GM18868 (cell line): ENCODE results near the gene SPECC1L.

ENCODE experiments used
- ATAC-seq: cut with Tn5 transposase; IDR thresholded peaks from one replicate; pipeline ENCODE4 v1.9.1; 2021; ENCODE audit warnings: mild to moderate bottlenecking, moderate library complexity; ENCODE audit not compliant: unreplicated experiment

The SPECC1L gene

GRCh38 chr22:24440270-24440717, 169.7 kb downstream of the SPECC1L start:
- ATAC-seq, result no peak

DNA sequence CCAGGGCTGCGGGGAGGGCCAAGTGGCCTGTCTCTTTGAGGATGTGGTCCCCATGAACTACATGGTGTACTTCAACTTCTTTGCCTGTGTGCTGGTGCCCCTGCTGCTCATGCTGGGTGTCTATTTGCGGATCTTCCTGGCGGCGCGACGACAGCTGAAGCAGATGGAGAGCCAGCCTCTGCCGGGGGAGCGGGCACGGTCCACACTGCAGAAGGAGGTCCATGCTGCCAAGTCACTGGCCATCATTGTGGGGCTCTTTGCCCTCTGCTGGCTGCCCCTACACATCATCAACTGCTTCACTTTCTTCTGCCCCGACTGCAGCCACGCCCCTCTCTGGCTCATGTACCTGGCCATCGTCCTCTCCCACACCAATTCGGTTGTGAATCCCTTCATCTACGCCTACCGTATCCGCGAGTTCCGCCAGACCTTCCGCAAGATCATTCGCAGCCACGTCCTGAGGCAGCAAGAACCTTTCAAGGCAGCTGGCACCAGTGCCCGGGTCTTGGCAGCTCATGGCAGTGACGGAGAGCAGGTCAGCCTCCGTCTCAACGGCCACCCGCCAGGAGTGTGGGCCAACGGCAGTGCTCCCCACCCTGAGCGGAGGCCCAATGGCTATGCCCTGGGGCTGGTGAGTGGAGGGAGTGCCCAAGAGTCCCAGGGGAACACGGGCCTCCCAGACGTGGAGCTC, 170.2 kb downstream of the SPECC1L start:
- no peak for ATAC-seq

DNA sequence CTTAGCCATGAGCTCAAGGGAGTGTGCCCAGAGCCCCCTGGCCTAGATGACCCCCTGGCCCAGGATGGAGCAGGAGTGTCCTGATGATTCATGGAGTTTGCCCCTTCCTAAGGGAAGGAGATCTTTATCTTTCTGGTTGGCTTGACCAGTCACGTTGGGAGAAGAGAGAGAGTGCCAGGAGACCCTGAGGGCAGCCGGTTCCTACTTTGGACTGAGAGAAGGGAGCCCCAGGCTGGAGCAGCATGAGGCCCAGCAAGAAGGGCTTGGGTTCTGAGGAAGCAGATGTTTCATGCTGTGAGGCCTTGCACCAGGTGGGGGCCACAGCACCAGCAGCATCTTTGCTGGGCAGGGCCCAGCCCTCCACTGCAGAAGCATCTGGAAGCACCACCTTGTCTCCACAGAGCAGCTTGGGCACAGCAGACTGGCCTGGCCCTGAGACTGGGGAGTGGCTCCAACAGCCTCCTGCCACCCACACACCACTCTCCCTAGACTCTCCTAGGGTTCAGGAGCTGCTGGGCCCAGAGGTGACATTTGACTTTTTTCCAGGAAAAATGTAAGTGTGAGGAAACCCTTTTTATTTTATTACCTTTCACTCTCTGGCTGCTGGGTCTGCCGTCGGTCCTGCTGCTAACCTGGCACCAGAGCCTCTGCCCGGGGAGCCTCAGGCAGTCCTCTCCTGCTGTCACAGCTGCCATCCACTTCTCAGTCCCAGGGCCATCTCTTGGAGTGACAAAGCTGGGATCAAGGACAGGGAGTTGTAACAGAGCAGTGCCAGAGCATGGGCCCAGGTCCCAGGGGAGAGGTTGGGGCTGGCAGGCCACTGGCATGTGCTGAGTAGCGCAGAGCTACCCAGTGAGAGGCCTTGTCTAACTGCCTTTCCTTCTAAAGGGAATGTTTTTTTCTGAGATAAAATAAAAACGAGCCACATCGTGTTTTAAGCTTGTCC, 171.0 kb downstream of the SPECC1L start:
- no peak for ATAC-seq

- no peak for ATAC-seq
Measured at GRCh38 chr22:24442352-24442744, 171.7 kb downstream of the SPECC1L start.

- ATAC-seq, result no peak
Measured at GRCh38 chr22:24443668-24444067, 173.0 kb downstream of the SPECC1L start.

DNA sequence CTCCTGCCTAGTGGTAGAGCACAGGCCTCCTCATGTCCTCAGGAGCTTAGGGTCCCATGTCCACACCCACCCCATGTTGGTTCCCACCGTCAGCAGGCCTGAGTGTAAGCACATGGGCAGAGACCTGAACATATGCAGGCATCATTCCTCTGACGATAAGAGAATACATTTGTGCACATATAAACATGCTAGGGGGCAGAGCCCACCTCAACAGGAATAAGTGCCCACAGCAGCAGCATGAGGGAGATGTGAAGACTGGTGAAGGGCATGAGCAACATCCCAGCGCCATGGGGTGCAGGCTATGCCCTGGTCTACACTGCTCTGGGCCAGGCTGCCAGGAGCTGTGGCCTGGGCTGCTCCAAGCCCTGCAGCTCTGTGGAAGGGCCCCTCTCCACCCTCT, 173.6 kb downstream of the SPECC1L start:
- no peak for ATAC-seq

DNA sequence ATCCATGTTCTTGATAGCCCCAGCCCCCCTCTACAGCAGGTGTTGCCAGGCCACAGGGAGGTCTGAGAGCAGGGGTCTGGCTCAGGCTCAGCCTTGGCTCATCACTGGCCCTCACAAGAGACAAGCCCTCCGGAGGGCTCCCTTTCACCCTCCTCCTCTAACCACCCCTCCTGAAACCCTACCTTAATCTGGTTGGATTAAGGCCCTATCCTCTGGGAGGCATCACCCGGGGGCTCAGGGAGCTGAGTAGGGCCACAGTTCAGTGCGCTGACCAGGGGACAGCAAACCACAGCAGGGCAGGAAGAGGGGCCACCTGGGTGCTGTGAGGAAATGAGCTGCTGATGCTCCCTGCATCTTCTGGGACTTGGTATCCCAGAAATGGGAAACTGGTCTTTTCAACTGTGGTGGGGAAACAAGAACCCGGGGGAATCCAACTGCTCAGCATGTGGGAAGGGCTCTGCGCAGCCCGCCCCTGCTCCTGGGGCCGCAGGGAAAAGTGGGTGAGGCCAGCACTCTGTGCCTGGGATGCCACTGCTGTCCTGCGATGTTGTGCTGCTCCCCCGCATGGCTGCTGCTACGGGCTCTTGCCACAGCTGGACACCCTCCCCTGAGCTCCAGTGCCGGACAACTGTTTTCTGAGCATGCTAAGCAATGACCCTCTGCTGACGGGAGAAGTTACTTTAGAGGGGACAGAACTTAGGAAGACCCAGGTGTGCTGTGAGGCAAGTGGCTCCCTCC, 174.3 kb downstream of the SPECC1L start:
- ATAC-seq, result no peak

GRCh38 chr22:24445481-24446259, 175.0 kb downstream of the SPECC1L start:
- no peak for ATAC-seq

DNA sequence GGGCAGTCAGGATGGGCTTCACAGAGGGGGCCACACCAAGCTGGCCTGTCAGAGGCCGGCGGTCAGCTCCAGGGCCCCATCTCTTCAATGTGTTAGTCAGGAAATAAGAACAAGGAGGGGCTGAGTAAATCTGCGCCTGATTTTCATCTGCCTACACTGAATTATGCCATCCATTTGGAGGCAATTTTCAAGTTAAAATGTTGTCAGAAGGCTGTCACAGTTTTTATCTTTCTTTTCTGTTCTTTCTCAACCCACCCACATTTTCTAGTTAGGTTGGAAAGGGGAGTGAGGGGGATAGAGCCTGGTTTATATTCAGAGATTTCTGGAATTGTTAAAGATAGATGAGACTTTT, 175.6 kb downstream of the SPECC1L start:
- no peak for ATAC-seq

- ATAC-seq, result no peak
Measured at GRCh38 chr22:24450610-24451009, 180.0 kb downstream of the SPECC1L start.

DNA sequence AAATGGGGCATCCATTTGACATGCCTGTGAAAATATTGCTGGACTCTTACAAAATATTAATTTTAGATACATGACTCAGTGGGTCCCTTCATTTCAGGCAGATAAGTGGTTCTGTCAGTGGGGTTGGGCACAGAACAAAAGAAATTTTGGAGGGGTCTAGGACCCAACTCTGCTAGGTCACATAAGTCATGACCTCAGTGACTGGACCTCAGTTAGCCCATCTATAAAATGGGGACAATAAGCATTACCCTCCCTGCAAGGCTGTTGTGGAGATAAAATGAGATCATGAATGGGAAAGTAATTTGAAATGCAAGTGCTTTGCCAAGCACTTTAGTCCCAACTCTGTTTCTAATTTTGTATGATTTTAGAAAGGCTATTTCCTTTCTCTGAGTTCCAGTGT, 180.5 kb downstream of the SPECC1L start:
- no peak for ATAC-seq

GRCh38 chr22:24453853-24454252, 183.2 kb downstream of the SPECC1L start:
- no peak for ATAC-seq

DNA sequence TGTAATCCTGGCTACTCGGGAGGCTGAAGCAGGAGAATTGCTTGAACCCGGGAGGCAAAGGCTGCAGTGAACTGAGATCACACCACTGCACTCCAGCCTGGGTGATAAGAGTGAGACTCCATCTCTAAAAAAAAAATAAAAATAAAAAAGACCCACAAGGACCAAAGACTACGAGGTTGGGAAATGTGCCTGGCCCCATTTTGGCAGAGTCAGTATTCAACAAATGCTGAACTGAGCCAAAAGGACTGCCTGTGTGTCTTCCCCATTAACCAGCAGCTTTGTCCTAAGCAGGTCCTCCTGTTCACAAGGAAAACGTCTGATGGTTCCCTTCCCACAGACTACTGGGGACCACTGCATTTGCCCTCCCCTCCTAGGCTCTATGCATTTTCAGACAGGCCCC, 184.4 kb downstream of the SPECC1L start:
- no peak for ATAC-seq

DNA sequence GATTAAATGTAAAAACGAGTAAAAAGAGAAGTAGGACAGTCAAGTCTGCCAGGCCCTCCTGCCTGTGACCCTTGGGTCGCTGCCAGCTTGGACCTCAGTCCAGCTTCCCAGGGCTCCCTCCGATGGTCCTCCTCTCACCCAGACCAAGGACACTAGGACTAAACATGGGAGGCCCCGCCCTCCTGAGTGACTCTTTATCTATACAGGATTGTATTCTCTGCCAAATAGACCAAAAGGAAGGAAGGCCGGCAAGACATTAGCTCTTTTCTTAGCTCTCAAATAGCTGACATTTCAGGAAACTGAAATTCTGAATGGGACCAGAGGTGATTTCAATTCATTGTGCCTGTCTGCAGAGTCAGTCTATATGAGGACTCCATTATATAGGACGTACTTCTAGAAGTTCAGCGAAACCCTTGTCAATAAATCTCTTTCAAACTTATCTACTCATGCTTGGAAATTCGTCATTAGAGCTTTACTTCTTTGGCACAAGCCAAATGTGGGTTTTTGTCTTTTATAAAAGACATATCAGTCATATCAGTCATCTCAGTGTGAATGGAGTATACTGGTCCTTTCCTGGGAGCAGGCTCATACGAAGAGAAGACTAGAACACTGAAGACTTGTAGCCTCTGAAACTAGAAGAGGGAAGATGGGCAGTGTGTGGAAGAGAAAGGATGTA, 185.3 kb downstream of the SPECC1L start:
- ATAC-seq, result no peak

GRCh38 chr22:24457894-24458420, 187.3 kb downstream of the SPECC1L start:
- no peak for ATAC-seq

DNA sequence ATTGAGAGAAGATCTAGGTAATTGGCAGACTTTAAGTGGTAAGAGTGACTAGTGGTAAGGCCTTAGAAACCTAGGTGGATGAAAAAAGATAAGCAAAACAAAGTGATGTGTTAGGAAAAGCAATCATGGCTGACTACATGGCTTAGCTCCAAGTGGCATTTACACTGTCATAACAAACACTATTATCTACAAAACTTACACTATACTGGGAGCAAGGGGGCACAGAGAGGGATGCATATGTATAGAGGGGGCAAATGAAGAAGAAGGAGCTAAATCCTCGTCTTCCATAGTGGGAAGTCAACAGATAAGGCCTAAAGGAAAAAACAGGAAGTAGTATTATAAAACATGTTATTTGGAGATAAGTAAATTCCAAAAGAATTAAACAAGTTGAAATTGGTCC, 189.3 kb downstream of the SPECC1L start:
- no peak for ATAC-seq

DNA sequence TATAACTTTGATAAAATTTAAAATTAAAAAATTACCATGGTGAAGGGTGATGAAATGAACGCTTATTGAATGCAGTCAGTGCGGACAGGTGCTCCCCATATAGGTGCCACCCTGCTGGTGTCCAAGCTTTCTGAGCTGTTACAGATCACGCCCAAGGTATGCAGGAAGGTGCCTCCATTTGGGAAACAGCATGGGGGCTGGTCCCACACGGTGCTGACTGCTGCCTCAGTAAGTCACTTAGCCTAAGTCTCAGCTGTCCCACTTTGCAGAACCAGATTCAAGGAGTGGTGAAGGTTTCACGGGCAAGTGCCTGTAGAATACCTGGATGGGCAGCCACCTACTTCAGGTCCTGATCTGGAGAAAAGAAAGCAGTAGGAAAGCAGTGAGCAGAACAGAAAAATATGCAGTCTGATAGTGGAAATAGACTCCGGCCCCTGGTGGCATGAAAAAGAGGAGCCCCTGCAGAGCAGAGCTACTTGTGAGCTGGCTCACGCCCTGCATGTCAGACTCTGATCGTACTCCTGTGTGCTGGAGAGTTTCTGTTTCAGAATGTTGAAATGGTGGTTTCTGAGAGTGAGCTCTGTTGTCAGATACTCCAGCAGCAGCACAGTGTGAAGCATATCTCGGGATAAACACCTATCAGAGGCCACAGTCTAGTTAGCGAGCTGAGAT, 189.9 kb downstream of the SPECC1L start:
- ATAC-seq, result peak; percentile 74

DNA sequence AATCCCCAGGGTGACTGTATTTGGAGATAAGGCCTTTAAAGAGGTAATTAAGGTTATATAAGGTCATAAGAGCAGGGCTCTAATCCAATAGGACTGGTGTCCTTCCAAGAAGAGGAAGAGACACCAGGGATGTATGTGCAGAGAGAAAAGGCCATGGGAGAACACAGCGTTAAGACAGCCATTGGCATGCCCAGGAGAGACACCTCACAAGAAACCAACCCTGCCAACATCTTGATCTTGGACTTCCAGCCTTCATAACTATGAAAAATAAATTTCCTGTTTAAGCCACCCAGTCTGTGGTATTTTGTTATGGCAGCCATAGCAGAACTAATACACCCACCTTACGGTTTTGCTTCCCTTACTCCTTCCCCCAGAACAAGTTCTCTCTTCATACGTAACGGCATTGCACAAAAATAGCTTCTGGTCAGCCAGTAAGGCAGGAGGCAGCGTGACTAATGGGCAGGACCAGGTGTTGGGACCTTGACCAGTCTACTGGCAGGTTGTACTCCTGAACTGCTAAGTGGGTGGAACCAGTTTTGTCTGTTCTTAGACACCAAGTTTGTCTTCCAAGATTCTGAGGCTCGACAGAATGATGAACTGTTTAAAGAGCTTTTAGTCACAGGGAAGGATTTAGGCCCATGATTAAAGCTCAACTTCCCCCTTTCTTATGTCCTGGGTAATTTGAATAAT, 192.6 kb downstream of the SPECC1L start:
- ATAC-seq, result no peak

- ATAC-seq, result no peak
Measured at GRCh38 chr22:24465566-24465965, 194.9 kb downstream of the SPECC1L start.
